Subcutaneous adipose tissue (tissue), 4 donors: Measurements from ENCODE around the gene SRGAP1. TPM values are rescaled to one million over a fixed set of nuclear protein-coding genes. Genes with fewer than 3 reads are reported as not detected.

ENCODE experiments used
- CTCF ChIP-seq: fragments of 450-650 bp; IDR thresholded peaks from one replicate; pipeline ENCODE4 v1.5.1; 2016; ENCODE audit warnings: low read depth, mild to moderate bottlenecking, control low read depth, antibody characterized with exemption, moderate library complexity
- total RNA-seq, 4 donors: library from RNA; depleted of rRNA; stranded (reverse); fragments of >200 nt; gene quantifications; one replicate each; pipeline ENCODE4 v1.1.0, GENCODE V29; 2016

Gene SRGAP1
- total RNA-seq, 4 donors from 2014 or later, result 10.0 to 27.2 (median 23.8) TPM

DNA sequence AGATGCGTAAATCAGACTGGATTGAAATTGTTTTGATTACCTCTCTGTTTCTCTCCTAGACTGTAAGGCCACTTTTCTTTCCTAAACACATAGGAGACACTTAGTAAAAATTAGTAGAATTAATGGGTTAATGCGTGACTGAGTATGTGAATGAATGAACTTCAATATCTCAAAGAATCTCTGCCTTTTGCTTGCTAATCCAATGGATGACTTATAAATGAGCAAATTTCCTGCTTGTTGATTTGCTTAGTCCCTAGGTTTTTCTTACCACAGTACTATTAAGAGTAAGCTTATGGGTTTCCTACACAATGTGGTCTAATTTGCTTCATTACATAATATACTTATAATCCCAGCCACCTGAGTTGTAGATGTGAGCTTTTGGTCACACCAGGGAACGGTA is 164.1 kb downstream of the SRGAP1 start:
- no peak for TF ChIP-seq CTCF

GRCh38 chr12:64009321-64010068 is 165.0 kb downstream of the SRGAP1 start:
- no peak for TF ChIP-seq CTCF

DNA sequence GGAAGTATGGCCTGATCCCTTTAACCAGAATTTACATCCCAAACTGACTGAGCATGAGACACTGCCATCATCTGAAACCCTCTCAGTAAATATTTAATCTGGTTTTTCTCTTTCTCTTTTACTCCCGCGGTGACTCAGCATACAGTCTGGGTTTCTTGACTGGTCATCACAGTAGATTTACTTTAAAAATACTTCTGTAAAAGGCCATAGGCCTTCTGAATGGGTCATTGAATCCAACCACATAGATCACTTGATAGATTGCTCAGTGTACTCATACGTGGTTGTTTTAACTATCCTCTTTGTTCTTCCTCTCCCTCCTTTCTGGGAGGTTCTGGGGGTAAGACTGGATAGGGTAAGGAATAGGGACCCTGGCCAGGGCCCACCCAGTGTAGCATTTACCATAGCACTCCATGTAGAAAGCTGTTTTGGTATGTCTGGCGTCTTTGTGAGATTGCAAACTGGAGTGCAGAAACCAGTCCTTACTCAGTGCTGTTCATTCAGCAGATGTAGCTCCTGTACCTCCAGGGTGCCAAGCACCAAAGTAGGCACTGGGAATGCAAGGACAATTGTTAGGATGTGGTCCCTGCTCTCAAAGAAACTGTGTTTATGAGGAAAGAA is 165.7 kb downstream of the SRGAP1 start:
- no peak for TF ChIP-seq CTCF

GRCh38 chr12:64016521-64016920 is 172.0 kb downstream of the SRGAP1 start:
- TF ChIP-seq CTCF, result no peak

DNA sequence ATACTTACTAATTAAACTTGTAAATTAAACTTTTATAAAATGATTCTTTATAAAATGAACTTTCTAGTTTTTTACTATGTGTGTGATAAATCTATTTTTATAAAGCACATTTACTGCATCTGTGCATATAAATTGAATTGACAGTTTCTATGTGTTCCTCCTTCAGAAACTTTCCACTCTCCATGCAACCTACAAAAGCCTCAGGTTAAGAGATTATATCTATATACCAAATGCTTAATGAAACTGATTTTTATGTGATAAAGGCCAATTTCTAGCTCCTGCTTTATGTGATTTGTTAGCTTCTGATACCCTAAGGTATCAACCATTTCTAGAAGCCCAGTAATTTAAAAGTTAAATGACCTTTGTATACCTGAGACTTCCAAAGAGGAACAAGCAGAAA is 174.0 kb downstream of the SRGAP1 start:
- no peak for TF ChIP-seq CTCF

DNA sequence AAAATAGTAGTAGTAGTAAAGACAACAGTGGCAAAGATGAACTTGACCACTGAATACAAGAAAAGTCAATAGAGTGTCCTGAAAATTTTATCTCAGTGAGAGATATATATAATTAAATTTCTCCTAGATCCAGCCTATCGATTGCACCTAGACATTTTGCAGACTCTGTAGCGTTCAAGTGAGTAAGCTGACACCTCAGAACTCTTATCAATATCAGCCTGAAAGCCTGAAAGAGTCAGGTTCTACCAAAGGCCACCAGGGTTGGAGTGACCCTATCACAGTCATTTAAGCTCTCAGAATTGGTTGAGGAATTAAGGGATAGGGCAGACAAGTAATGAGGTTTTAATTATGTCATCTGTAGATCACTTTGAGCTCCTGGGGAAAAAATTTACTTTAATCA is 174.6 kb downstream of the SRGAP1 start:
- no peak for TF ChIP-seq CTCF

- TF ChIP-seq CTCF, result no peak
Measured at GRCh38 chr12:64019654-64020053, 175.2 kb downstream of the SRGAP1 start.
